HS-5 (cell line): ENCODE data around the gene STIMATE.

ENCODE experiments used
- DNase-seq: peaks from one replicate; pipeline ENCODE4 v3.0.0-alpha.2; 2012; ENCODE audit warnings: low read depth

Gene STIMATE

GRCh38 chr3:52866427-52866826 is 30.9 kb downstream of the STIMATE start:
- DNase-seq, result no peak

- DNase-seq, result no peak
Observed at GRCh38 chr3:52865994-52866393, 31.4 kb downstream of the STIMATE start.

DNA sequence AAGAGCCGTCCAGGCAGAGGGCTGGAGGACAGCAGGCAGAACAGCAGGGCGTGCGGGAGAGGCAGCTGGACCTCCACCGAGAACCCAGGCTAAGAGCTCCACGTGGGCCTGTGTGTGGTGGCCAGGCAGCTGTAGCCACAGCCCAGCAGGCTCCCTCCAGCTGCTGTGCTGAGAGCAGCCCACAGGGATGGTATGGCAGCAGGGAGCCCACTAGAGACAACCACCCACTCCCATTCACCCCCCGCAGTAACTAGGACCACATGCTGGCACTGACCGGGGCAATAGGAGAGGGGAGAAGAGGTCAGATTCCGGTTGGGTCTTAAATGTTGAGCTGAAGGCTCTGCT is 37.0 kb downstream of the STIMATE start:
- no peak for DNase-seq

DNA sequence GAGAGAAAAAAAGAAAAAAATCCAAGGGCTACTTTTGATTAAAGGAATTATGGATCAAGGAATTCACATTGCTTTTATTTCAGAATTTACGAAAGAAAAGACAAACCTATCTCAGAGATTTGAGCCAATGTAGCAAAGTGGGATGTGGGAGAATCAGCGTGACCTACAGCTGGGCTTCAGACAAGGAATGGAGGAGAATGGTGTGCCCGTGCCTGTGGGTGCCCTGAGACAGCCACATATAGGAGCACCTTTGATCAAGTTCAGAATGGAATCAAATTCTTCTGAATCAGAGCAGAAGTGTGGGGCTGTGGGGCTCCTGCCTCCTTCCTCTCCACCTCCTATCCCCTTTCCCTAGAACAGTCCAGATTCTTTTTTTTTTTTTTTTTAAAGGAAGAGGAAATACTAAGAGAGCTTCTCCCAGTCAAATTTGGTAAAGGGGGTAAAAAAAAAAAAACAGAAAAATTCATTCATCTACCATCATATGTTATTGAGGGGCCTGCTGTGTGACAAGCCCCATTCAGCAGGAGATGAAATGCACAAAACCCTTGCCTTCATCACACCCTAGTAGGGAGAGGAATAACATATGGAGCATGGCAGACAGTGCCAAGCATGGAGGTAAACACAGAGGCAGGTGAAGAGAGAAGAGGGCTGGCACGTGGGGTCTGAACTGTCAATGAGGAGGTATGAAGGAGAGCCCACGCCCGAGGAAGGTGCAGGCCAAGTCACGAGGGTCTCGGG is 37.5 kb downstream of the STIMATE start:
- DNase-seq, result no peak

DNA sequence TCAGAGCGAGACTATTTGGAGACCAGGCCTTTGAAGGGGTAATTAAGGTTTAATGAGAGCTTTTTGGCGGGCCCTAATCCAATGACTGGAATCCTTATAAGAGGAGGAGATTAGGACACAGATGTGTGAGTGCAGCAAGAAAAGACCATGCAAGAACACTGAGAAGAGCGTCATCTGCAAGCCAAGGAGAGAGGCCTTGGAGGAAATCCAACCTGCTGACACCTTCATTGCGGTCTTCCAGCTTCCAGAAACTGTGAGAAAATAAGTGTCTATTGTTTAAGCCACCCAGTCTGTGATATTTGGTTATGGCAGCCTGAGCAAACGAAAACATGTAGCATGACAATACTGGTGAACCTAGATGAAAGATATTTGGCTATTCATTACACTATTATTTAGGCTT is 39.5 kb downstream of the STIMATE start:
- DNase-seq, result no peak

- DNase-seq, result no peak
Observed at GRCh38 chr3:52857133-52857532, 40.2 kb downstream of the STIMATE start.

DNA sequence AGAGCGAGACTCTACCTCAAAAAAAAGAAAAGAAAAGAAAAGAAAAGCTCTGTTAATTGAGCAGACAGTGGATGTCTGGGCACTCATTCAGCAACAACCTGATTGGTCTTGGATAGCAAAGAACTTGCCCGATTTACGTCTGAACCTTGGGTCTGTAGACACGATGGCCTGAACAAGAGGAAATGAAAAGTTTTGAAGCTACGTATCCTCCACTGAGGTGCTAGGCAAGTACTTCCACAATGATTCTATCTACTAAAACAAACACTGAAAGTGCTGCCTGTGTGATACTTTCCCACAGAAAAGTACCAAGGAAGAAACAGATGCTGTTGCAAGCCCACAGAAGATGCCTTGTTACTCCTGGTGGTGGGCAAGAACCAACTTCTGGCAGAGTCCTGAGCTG is 40.7 kb downstream of the STIMATE start:
- DNase-seq, result no peak

GRCh38 chr3:52854013-52854412 is 43.3 kb downstream of the STIMATE start:
- DNase-seq, result no peak

GRCh38 chr3:52852419-52852818 is 44.9 kb downstream of the STIMATE start:
- DNase-seq, result no peak

DNA sequence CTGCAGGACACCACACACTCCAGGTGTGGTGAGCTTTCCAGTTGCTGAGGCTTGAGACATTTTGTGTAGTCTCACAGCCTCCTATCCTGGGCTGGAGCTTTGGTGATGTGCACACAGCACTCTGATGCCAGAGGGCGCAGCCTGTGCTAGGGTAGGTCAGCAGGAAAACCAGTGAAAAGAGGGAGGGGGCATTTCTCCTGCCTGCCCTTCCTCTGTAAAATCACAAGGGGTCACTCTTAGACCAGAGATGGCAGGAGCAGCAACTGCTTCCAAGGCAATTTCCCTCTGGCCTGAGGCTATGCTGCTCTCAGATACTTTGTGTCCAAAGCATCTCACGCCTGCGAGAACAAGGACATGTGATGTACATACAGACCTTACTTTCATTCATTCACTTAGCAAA is 46.0 kb downstream of the STIMATE start:
- DNase-seq, result no peak

DNA sequence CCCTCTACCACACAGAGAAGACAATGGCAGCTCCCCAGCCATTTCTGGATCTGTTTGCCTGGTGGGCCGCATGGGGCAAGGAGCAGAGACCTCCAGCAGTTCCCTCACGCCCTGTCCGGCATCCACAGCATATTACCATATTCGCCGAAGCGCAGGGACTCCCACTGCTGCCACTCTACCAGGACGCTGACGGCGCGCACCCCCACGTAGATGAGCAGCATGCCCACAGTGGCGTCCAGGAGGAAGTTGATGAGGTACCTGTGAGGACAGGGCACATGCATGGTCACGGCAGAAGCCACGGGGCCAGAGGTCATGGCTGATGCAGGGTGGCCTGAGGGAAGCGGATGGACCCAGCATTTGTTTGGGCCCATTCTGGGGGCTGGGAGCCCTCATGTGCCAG is 47.7 kb downstream of the STIMATE start:
- DNase-seq, result no peak

DNA sequence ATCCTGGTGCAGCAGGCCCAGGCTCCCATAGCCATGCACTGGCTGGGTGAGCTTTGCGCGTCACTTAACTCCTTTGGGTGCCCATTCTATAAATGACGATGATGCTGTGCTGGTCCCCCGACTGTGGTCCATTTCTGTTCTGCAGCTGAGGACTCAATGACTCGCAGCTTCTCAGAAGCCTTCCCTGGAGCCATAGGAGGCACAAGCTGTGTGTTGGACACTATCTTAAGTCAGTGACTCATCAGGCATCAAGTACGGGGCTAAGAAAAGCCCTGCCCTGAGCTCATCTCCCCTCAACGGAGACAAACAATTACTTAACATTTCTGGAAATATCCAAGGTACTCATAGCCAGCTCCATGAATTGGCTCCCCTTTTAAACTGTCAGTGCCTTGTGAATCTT is 48.7 kb downstream of the STIMATE start:
- peak; percentile 36 for DNase-seq

GRCh38 chr3:52847726-52848125 is 49.6 kb downstream of the STIMATE start:
- no peak for DNase-seq

GRCh38 chr3:52847241-52847640 is 50.1 kb downstream of the STIMATE start:
- DNase-seq, result no peak

DNA sequence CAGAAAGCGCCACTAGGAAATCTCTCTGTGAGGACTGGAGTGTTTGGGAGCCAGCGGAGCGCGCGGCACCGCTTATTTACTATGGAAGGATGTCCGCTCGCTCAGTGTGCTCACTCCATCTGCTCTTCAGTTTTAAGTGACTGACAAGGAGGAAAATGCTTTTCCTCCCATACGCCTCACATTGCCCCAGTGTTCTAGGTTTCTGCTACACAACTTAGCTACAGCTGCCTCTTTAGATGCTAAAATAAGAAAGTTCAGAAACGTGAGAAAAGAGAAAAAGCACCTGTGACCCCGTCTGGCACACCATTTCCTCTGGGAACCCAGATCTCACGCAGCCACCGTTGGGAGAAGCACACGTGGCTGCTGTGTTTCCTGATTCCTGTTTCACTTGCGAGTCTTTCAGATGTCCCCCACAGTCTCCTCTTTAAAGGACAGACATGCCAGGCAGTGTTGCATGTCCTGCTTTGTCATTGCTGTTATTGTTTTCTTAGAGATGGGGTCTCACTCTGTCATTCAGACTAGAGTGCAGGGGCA is 50.8 kb downstream of the STIMATE start:
- DNase-seq, result no peak

DNA sequence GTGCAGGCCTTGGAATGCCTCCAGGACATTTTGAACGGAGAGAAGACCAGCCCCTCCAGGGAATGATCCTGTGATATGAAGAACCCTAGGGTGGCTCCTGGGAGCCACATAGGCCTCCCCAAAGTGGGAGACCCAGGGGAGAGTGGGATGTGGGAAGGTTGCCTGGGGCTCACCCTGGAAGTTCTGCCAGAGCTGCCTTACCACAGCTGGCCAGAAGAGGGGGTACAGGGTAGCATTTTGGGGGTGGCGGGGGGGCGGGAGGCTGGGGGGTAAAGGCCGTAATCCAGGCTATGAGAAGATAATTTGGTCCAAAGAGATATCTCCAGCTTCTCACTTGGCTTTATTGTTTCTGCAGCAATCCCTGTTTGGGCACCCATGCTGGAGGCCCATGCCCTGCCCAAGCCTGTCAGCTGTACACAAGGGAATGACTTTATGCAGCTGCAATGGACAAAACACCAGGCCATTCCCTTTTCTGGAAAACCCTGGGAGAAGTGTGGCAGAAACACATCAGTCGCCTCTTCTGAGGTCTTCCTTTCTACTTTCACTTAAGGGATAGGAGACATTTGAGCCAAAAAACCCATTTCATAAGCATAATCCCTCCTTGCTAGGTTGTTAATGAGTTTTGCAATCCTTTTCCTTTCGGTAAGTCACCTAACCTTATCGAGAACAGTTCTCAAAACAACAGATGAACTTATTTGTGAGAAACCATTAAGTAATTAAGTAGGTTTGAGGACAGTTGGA is 51.5 kb downstream of the STIMATE start:
- DNase-seq, result no peak

DNA sequence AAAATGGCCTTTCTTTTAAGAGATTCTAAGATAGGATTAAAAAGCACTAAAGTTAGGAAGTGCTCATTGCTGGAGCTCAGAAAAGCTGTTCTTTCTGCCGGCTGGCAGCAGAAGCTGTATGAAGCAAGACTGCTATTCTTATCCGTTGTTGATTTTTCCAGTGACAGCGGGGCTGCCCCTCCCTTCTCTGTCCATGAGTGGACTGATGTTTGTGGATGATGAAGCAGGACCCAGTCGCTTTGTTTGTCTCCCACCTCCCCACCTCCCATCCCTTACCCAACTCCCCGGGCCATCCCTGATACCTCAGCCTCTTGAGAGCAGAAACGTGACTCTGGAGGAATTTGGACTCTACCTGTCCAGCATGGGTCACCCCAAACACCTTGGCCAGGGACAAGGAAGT is 52.2 kb downstream of the STIMATE start:
- no peak for DNase-seq

- no peak for DNase-seq
Observed at GRCh38 chr3:52844290-52844975, 52.9 kb downstream of the STIMATE start.

DNA sequence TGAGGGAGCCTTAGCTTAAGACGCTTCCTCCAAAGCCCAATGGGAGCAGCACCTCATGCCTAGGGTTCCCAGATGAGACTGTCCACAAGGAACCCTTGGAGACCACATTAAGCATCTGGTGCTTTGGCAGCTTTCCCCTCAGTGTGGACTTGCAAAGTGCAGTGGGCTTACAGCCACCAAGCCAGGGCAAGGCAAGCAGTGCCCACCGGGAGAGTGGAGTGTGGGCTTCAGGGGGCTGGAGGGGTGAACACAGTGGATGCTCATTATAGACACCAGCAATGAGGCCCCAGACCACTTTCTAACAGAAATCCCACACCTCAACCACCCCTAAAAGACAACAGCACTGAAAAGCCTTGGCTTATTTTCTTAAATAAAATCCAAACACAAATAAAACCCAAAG is 53.5 kb downstream of the STIMATE start:
- no peak for DNase-seq

DNA sequence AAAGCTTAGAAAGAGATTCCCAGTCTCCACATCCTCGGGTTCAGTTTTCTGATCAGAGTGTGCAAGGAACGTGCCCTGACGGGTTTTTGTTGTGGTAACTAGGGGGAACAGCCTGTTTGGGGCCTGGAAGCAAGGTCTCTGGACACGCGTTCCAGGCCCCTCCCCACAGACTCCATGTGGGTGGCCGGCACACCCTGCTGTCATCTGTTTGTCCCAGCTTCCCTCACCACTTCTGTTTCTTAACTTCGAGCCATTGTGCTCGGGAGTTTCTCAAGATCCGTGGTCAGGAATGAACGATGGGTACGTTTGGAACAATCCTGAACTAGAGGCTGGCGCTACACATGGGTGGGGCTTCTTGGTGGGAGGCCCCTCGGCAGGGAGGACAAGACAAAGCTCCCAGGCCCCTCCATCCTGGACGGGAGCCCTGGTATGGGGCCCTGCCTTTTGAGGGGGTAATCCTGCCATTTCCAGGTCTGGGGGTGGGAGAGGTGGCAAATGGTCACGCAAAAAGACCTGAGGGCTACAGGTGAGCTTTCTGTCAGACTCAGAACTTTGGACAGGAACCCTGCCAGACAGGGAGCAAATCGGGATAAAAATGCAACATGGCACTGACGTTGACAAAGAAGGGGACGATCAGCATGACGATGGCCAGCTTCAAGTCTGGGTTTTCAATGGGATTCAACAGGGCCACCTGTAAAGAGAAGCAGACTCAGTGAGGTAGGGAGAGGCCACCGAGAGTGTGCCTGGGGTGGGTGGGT is 54.1 kb downstream of the STIMATE start:
- DNase-seq, result no peak

GRCh38 chr3:52842424-52842823 is 54.9 kb downstream of the STIMATE start:
- DNase-seq, result no peak

GRCh38 chr3:52841981-52842340 is 55.4 kb downstream of the STIMATE start:
- no peak for DNase-seq
